ENCODE results near the gene DEXI. TPM values are rescaled to one million over a fixed set of nuclear protein-coding genes. Genes with fewer than 3 reads are reported as not detected.

The DEXI gene
- total RNA-seq, 1 experiment from 2014 or later = 43.2 TPM

DNA sequence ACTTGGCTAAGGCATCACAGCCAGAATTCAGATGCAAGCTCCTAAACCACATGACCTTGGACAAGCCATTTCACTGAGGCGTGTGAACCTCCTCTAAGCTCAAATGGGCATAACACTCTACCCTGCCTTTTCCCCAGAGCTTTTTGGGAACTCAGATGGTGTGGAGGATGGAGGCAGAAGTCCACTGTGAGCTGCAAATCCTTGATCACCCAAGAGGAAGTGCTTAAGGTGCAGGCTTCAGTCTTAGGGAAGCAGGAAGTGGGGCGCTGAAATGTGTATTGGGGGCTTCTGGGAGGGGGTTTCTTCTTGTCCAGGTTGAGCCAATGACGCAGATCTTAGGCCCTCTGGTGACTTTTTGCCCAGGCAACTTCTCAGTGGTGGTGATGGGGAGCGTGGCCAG, 52.4 kb downstream of the DEXI start:
- Histone ChIP-seq H3K9ac (ENCODE audit: low read length) (no peak overlapping the region), H4K20me1 (ENCODE audit: low read length) (no peaks in the 10 kb centered on the region), H3K9me3 (ENCODE audit: low read length) (no peaks in the 10 kb centered on the region), H3K9me2 (replicated peaks; ENCODE audit: low read length) (no peaks in the 10 kb centered on the region), H3K4me3 (ENCODE audit: low read length) (no peak overlapping the region), H3K27ac (ENCODE audit: low read length) (no peak overlapping the region), H3K36me3 (ENCODE audit: low read depth, low read length) (no peaks in the 10 kb centered on the region), H3K4me2 (ENCODE audit: low read length) (no peak overlapping the region), H3F3A (ENCODE audit: low read length, unreplicated experiment) (no peaks in the 10 kb centered on the region), H3K4me1 (ENCODE audit: insufficient read depth, low read length) (no peaks in the 10 kb centered on the region), H2AFZ (ENCODE audit: low read length) (no peak overlapping the region), H3K79me2 (ENCODE audit: low read length) (no peaks in the 10 kb centered on the region), H3K27me3 (ENCODE audit: low read length) (peaks cover 13% of the 10 kb centered on the region; the same call in 1 of the 2 replicates)
- DNase-seq (no peak), ATAC-seq (no peak)
- ChIA-PET CTCF (no interaction called here), POLR2A (ENCODE audit: unreplicated experiment) (no interaction called here)
- TF ChIP-seq, protein P1, sequence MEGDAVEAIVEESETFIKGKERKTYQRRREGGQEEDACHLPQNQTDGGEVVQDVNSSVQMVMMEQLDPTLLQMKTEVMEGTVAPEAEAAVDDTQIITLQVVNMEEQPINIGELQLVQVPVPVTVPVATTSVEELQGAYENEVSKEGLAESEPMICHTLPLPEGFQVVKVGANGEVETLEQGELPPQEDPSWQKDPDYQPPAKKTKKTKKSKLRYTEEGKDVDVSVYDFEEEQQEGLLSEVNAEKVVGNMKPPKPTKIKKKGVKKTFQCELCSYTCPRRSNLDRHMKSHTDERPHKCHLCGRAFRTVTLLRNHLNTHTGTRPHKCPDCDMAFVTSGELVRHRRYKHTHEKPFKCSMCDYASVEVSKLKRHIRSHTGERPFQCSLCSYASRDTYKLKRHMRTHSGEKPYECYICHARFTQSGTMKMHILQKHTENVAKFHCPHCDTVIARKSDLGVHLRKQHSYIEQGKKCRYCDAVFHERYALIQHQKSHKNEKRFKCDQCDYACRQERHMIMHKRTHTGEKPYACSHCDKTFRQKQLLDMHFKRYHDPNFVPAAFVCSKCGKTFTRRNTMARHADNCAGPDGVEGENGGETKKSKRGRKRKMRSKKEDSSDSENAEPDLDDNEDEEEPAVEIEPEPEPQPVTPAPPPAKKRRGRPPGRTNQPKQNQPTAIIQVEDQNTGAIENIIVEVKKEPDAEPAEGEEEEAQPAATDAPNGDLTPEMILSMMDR (conservative IDR thresholded peaks at IDR 0.05; ENCODE audit: low read depth, low read length) = no peak
- TF ChIP-seq EZH2phosphoT487 (IDR thresholded peaks at IDR 0.05; ENCODE audit: borderline replicate concordance, low read length) (no peak), EZH2 (IDR thresholded peaks at IDR 0.05; ENCODE audit: low read length, unreplicated experiment) (no peak)
- BruUV-seq (replicated peaks) = no TSS peak
- intact Hi-C loops (cut with micrococcal nuclease) = no loop called here

DNA sequence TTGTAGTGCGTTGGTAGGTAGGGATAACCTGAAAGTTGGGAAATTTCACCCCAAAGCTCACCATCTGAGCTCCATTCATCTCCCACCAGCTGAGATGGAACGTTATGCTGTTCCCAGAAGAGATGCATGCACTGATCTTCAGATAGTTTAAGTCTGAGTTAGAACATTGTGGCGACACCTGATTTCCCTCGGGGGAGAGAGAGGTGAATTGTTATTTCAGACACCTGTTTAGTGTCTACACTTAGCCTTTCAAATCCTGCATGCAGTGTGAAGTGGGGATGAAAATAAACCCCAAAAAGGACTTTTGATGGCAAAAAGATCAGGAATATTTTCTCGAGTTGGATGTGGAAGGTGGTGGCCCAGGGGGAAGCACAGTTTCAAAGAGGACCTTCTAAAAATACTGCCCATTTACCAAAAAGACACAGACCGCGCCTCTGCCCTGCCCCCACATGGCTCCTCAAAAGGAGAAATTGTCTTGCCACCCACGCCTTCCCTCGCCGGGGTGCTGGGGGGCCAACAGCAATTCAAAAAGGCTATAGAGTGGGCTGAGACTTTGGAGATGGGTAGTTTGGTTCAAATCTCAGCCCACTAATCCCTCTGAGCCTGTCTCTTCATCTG, 53.8 kb downstream of the DEXI start:
- H3K27me3 ChIP-seq (ENCODE audit: low read length) = peaks cover 13% of the 10 kb centered on the region; the same call in 1 of the 2 replicates
- TF ChIP-seq EZH2phosphoT487 (IDR thresholded peaks at IDR 0.05; ENCODE audit: borderline replicate concordance, low read length) = no peak
- no peak for TF ChIP-seq EZH2 (IDR thresholded peaks at IDR 0.05; ENCODE audit: low read length, unreplicated experiment)
- TF ChIP-seq, protein P1 (conservative IDR thresholded peaks at IDR 0.05; ENCODE audit: low read depth, low read length) = no peak
- no peaks in the 10 kb centered on the region for H3K36me3 ChIP-seq (ENCODE audit: low read depth, low read length)
- peaks cover 2% of the 10 kb centered on the region for H3K4me1 ChIP-seq (ENCODE audit: insufficient read depth, low read length)
- no peak overlapping the region for H3K4me3 ChIP-seq (ENCODE audit: low read length)
- POLR2A ChIA-PET (ENCODE audit: unreplicated experiment) = no interaction called here
- H3K79me2 ChIP-seq (ENCODE audit: low read length) = no peaks in the 10 kb centered on the region
- H3K9ac ChIP-seq (ENCODE audit: low read length) = no peak overlapping the region
- intact Hi-C loops (cut with micrococcal nuclease) = no loop called here
- DNase-seq (no peak), ATAC-seq (no peak)
- BruUV-seq (replicated peaks) = no TSS peak
- CTCF ChIA-PET = no interaction called here
- H3F3A ChIP-seq (ENCODE audit: low read length, unreplicated experiment) = no peaks in the 10 kb centered on the region
- no peak overlapping the region for H2AFZ ChIP-seq (ENCODE audit: low read length)
- no peak overlapping the region for H3K4me2 ChIP-seq (ENCODE audit: low read length)
- no peaks in the 10 kb centered on the region for H3K9me3 ChIP-seq (ENCODE audit: low read length)
- H3K9me2 ChIP-seq (replicated peaks; ENCODE audit: low read length) = no peaks in the 10 kb centered on the region
- no peaks in the 10 kb centered on the region for H4K20me1 ChIP-seq (ENCODE audit: low read length)
- no peak overlapping the region for H3K27ac ChIP-seq (ENCODE audit: low read length)

GRCh38 chr16:10885246-10885645, 57.0 kb downstream of the DEXI start:
- H2AFZ ChIP-seq (ENCODE audit: low read length) = no peak overlapping the region
- no TSS peak for BruUV-seq (replicated peaks)
- H4K20me1 ChIP-seq (ENCODE audit: low read length) = no peaks in the 10 kb centered on the region
- no peak overlapping the region for H3K9ac ChIP-seq (ENCODE audit: low read length)
- no peaks in the 10 kb centered on the region for H3K36me3 ChIP-seq (ENCODE audit: low read depth, low read length)
- H3K4me2 ChIP-seq (ENCODE audit: low read length) = no peak overlapping the region
- H3K4me3 ChIP-seq (ENCODE audit: low read length) = no peak overlapping the region
- no peak overlapping the region for H3K27ac ChIP-seq (ENCODE audit: low read length)
- POLR2A ChIA-PET (ENCODE audit: unreplicated experiment) = no interaction called here
- no peak for TF ChIP-seq EZH2 (IDR thresholded peaks at IDR 0.05; ENCODE audit: low read length, unreplicated experiment)
- no peak for TF ChIP-seq EZH2phosphoT487 (IDR thresholded peaks at IDR 0.05; ENCODE audit: borderline replicate concordance, low read length)
- TF ChIP-seq, protein P1 (conservative IDR thresholded peaks at IDR 0.05; ENCODE audit: low read depth, low read length) = no peak
- CTCF ChIA-PET = no interaction called here
- DNase-seq = no peak
- no peak for ATAC-seq
- H3K9me3 ChIP-seq (ENCODE audit: low read length) = no peaks in the 10 kb centered on the region
- H3K79me2 ChIP-seq (ENCODE audit: low read length) = no peaks in the 10 kb centered on the region
- peaks cover 10% of the 10 kb centered on the region for H3K4me1 ChIP-seq (ENCODE audit: insufficient read depth, low read length)
- H3F3A ChIP-seq (ENCODE audit: low read length, unreplicated experiment) = no peaks in the 10 kb centered on the region
- peaks cover 13% of the 10 kb centered on the region; the same call in 1 of the 2 replicates for H3K27me3 ChIP-seq (ENCODE audit: low read length)
- intact Hi-C loops (cut with micrococcal nuclease) = no loop called here
- H3K9me2 ChIP-seq (replicated peaks; ENCODE audit: low read length) = no peaks in the 10 kb centered on the region

Measured in PC-3 (cell line).